HG02610 (cell line): ENCODE data around the gene PNMA6E.
"Not testable (repeated sequence)": the region's sequence is repeated elsewhere in the genome, so short reads cannot be mapped to it uniquely, and the experiment has no call there.

Experiments
- ATAC-seq: cut with Tn5 transposase; IDR thresholded peaks from one replicate; pipeline ENCODE4 v1.9.1; 2021; ENCODE audit warnings: mild to moderate bottlenecking, moderate library complexity; ENCODE audit not compliant: unreplicated experiment

The PNMA6E gene

DNA sequence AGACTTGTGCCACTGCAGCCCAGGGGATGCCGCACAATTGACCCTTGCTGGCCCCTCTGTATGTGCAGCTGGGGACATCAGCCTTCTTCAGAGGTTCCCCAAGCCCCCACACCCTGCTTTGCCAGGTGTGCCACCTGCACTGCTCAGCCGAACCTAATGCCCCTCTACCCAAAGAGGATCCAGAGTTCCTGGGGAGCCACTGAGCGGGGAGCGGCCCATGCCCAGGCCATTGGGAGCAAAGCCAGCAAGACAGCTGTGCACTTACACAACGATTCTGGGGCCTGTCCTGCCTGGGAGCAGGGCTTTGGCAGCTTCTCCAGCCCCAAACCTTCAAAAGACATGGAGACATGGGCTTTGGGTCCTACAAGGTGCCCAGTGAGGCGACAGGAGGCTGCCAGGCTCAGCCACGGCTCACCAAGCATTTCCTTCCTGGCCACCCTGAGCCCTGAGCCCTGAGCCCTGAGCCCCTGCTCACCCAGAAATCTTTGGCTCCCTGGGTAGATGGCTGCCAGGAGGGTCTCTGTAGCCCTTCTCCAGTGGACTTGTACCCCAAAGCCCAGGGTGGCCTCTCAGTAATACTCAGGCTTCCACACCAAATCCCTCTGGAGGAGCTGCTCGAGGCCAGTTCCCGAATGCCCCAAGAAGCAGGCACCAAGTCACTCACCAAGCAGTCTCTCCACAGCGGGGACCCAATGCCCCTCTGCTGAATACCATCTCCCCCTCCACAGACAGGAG lies 13.0 kb downstream of the PNMA6E start:
- ATAC-seq = no peak

DNA sequence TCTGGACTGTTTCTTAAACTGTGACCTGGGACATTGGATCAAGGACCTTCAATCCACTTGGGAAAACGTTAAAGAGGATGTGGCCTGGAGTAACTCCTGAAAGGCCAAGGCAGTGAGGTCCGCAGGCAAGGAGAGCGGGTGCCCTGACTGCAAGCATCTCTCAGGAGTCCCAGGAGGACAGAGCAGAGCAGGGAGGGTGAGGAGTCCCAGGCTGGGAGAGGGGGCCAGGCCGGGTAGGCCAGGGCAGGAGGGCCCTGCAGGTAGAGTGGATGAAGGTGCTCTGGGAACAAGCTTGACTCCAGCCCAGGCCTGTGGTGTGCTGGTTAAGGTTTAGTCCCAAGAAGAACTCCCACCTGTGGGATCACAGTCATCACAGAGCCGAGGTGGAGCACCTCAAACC lies 13.8 kb downstream of the PNMA6E start:
- no peak for ATAC-seq

DNA sequence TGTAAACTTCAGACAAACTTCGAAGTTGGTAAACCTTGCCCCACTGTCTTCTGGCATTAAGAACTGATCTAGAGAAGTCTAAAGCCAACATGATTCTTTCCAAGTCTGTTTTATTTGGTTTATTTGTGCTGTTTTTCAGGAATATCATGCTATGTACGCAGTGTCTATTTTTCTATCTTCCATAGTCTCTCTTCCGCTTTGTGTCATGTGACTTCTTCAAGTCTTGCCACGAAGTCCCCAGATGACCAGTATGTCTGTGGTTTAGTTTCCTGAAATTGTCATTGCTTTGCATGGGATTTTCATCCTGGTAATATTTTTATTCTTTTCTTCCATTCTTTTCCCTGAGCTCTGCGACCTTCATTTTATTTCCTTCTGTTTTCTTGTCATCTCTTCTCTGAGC lies 15.1 kb downstream of the PNMA6E start:
- no peak for ATAC-seq

DNA sequence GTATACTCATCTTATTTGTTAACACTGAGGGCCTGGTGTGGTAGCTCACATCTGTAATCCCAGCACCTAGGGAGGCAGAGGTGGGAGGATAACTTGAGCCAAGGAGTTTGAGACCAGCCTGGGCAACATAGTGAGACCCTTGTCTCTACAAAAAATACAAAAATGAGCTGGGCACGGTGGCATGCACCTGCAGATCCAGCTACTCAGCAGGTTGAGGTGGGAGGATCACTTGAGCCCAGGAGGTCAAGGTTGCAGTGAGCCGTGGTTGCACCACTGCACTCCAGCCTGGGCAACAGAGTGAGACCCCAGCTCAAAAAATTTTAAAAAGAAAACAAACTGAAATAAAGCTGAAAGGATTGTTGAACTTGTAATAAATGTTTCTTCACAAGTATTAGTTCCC lies 16.2 kb downstream of the PNMA6E start:
- ATAC-seq = not testable (repeated sequence)

DNA sequence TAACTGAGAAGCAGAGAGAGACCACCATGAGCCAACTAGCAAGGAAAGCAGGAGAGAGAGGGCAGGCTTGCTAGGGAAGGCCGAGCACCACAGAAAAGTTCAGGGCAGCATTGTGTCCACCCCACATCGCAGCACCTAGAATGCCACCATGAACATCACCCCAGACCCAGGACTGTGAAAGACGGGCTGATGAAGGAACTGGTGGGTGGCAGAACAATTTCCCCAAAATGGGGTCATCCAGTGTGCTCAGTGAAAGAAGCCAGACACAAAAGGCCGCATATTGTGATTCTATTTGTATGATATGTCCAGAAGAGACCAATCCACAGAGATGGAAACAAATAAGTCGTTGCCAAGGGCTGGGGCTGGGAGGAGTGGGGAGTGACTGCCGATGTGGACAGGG lies 16.8 kb downstream of the PNMA6E start:
- no peak for ATAC-seq

DNA sequence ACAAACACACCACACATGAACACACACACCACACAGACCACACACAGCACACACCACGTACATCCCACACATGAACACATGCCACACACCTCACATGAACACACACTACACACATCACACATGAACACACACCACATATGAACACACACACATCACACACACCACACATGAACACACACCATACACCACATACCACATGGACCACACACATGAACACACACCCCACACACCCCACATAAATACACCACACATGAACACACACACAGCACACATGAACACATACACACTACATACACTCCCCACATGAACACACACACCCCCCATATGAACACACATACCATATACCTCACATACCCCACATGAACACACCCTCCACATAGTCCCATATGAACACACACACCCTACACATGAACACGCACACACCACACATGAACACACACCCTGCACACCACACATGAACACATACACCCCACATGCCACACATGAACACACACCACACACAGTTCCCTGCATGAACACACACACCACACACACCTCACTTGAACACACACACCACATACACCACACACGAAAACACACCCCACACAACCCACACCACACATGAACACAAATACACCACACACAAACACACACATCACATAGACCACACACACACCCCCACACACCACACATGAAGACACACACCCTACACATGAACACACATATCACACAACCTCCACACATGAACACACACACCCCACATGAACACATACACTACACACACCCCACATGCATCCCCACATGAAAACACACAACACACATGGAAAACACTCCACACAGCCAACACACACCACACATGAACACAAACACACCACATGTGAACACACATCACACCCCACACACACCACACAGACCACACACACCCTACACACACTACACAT lies 18.3 kb downstream of the PNMA6E start:
- no peak for ATAC-seq

DNA sequence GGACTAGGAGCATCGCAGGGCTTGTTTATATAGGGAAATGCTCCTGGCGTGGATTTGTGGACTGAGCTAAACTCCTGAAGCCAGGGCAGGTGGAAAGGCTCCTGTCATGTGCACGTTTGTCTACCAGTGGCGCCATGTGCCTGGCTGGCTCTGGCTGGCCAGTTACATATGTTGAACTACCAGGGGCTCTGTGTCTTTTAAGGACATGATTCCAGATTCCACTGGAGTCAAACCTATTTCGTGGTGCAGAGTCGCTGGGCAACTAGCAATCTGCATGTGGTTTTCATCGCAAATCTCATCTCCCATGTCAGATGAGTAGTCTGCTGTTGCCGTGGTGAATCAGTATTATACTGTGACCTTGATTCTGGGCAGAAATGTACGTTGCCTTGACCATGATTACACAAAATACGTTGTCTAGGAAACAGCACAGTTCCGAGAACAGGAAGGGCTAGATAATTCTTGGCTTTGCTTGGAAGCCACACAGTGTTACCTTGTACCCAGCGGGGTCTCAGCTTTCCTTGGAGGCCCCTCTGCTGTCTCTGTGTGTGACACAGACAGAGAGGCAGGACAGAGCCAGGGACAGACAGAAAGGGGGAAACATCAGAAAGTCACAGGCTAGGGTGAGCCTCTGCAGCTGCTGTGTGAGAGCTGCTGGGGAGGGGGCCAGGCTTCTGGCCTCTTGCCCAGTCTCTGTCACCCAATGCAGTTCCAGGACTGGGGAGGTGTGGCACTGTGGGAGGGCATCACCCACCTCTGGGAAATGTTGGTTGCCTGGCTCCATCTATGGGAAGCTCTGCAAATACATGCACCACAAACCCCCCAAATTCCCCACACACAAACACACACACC lies 19.2 kb downstream of the PNMA6E start:
- ATAC-seq = no peak

DNA sequence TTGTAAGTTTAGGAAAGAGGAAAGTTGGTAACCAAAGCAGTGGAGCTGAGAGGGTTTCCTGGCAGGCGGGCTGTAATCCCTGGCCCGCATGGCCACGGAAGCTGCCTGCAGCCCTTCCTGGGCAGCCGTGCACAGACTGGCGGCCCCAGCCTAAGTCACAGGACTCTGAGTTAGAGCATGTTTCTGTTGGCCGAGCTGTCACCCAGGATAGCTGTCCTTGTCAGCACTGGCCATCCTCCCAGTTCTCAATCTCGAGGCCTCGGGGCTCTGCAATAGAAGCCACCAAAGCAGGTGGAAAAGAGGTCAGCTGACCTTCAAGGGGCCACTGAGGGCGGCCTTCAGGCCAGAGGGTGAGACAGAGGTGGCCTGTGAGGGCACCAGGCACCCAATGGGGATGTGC lies 20.5 kb downstream of the PNMA6E start:
- no peak for ATAC-seq

DNA sequence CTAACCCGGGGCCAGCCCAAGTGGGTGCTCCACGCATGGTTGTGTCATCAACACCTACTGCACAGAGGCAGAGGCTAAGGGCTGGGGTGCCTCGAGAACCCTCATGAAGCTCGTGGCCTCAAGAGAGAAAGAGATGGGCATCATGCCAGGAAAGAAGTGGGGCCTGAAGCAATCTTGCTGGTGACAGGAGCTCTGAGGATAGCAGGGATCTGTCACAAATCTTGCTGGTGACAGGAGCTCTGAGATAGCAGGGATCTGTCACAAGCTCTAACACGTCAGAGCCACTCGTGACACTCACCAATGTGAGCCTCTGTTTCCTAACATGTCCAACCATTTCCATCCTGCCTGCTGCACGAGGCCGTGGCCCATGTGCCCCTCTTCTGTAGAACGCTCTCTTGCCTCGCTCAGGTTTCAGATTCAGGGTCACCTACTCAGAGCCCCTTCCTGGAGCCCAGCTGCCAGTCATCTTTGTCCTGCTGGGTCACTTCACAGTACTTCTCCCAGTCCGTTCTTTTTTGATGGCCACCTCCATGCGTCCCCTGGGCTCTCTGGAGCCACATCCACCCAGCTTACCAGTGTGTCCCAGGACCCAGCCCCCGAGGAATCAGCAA lies 21.1 kb downstream of the PNMA6E start:
- no peak for ATAC-seq

DNA sequence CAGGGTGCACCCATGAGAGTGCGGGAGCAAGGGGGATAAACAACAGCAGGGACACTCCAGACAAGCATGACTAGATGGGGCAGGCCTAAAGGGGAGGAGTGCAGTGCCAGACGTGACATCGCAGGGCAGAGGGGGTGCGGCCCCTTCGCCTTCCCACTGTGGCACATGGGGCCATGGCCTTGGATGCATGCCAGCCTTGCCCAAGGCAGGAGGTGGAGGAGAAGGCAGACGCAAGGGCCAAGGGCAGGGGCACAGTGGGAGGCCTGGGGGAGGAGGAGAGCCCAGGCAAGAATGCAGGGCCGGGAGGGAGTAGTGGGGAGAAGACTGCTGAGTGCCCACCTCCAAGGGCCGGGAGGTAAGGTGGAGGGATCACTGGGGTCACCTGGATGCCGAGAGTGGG lies 21.6 kb downstream of the PNMA6E start:
- ATAC-seq = no peak

DNA sequence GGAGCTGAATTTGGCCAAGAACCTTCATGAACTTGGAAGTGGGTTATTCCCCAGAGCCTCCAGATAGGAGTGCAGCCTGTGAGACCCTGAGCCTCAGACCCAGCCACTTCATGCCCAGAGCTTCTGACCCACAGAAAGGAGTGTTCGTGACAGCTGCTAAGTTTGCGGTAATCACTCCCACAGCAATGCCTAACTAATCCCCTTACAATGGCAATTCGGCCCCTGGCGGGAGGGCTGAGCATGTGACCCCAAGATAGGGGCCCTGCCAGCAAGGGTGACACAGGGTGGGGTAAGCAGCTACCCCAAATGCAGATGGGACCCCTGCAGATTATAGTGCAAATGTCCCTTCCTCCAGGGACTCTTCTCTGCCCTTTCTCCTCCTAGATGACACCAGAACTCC lies 22.5 kb downstream of the PNMA6E start:
- no peak for ATAC-seq

DNA sequence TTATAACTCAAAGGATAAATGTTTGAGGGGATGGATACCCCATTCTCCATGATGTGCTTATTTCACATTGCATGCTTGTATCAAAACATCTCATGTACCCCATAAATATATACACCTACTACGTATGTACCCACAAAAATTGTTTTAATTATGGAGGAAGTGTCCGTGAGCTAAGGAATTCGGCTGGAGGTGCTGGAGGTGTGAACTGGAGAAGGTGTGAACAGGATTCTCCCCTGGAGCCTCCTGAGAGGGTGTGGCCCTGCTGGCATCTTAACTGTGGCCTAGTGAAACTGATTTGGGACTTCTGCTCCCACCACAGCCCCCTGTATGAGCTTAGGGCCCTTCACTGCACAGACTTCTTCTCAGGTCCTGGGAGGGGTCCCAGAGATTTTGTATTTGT lies 23.4 kb downstream of the PNMA6E start:
- ATAC-seq = no peak

DNA sequence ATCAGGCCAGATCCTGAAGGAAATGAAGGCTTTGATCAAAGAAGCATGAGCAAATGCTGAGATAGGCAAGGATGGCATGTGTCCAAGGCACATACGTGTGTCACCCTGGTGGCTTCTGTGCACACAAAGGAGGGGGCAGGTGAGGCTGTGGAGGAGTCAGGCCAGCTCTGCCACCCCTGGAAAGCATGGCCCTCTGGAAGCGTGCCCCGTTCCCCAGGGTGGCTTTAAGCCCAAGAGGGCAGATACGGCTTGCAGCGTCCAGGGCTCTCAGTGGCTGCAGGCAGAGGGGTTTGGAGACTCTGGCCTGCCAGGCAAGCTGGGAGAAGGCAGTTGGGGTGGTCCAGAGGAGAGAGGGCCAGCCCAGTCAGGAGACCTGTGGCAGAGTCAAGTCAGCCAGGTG lies 25.6 kb downstream of the PNMA6E start:
- ATAC-seq = no peak

DNA sequence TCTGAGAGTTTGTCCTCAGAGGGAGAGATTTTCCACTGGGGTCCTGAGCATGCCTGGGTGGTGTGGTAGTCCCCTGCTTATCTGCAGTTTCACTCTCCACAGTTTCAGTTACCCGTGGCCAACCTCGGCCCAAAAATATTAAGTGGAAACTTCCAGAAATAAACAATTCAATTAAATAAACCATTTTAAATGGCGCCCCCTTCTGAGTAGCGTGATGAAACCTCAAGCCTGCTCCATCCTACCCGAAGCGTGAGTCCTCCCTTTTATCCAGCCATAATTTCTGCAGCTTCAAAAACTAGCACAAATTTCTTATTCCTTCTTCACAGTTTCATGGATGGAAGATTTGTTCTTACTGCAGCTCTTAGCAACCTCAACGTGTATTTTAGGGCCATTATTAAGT lies 26.7 kb downstream of the PNMA6E start:
- ATAC-seq = no peak

DNA sequence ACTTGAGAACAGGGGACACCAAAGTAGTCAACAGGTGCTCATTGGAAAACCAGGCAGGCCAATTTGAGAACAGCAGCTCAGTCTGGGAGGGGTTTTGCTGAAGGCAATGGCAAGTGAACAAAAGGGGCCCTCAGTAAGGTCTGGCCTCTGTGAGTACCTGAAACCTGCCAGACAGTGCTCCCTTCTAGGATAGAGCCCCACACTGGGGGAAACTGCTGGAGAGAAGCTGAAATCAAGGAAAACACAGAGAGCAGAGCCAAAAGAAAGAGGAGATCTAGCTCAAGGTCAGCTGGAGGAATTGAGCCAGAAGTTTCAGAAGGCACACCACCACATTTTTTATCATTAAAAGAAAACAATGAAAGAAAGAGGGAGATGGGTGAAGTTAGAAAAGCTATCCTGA lies 28.2 kb downstream of the PNMA6E start:
- ATAC-seq = no peak

DNA sequence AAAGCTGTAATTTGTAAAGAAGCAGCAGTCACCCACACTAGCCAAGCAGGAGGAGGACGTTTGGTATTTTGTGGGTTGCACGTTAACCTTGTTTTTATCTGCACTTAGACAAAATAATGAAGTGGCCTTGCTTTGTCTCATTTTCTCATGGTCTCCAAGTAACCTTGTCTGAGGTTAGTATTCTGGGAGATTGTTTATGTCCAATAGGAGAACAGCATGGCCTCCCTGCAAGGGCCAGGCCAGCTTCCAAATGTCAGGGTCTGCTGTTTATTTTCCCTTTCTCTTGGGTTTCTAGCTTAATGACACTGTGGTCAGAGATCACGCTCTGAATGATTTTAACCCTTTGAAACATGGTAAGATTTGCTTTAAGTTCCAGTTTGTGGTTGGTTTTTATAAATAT lies 29.9 kb downstream of the PNMA6E start:
- ATAC-seq = no peak

DNA sequence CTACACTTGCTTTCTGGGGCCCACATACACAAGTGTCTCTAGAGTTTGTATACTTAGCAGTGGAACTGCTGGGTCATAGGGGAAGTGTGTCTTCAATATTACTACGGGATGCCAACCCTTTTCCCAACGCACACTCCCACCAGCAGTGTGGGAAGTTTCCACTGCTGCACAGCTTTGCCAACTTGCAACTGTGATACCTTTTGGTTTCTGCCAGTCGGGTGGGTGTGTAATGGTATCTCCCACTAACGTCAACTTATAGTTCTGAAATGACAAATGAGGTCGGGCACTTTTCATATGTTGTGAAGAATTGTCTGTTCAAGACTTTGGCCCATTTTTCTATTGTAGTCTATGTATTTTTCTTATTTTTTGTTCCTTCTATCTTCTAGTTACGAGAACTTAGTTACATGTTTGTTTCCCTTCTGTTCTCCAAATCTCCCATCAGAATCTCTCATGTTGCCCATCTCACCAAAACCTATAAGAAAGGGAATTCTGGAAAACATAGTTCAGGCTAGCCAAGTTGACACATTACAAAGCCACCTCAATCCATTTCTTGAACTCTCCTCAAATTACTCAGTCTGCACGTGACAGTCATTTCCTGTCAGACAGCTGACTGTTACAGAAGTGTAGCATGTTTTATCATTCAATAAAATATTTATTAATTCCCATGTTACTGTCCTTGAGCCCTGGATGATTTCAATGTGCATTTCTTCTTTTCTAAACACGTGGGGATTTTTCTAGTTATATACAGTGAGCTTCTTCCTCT lies 30.7 kb downstream of the PNMA6E start:
- ATAC-seq = no peak

DNA sequence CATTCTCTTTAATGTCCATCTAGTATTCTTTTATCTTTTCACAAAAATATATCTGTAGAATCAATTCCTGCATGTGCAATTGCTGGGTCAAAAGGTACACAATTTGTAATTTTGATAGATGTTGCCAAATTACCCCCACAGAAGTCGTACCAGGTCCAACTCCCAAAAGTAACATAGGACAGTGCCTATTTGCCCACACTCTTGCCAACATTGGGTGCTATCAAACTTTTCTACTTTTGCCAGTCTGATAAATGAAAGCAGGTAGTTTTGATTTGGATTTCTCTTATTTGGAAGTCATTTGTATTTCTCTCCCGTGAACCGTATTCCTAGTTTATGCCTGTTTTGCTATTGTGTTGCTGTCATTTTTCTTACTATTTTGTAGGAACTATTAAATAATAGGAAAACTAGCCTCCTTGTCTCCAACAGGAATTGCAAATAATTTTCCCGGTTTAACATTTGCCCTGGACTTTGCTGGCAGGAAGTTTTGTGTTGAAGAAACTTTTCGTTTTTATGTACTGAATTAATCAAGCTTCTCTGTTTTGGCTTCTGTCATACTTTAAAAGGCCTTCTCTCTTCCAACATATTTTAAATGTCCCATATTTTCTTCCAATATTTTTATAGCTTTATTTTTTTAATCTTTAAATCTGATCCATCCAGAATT lies 34.1 kb downstream of the PNMA6E start:
- no peak for ATAC-seq

DNA sequence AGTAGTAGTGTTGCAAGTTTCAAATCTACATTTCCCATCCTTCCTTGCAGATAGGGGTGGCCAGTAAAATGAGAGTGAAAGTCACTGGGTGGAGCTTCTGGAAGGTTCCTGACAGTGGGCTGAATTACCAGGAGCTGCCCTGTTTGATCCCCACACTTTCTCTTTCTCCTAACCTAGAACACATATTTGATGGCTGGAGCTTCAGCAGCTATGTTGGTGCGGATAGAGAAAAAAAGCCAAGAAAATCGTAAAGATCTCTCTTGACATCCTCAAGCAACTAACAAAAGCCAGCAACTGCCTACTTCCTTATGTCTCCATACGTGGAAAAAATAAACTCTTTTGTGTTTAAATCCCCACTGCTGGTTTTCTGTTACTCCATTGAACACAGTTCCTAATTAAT lies 35.0 kb downstream of the PNMA6E start:
- ATAC-seq = no peak

DNA sequence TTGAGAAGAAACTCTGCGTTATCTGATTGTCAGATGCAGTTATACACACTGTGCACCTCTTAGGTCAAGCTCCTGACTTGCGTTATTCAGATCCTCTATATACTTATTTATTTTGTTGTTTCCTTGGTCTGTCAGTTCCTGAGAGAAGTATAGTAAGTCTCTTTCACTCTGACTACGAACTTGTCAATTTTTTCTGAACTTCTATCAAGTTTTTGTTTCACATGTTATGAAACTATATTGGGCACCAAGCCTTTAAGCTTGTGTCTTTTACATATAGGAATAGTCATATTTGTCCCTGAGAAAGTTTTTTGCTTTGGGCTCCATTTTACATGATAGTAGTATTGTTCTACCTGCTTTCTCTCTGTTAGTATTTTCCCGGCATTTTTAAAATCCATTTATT lies 35.5 kb downstream of the PNMA6E start:
- ATAC-seq = no peak
